Measurements from ENCODE around the gene PIEZO1.

DNA sequence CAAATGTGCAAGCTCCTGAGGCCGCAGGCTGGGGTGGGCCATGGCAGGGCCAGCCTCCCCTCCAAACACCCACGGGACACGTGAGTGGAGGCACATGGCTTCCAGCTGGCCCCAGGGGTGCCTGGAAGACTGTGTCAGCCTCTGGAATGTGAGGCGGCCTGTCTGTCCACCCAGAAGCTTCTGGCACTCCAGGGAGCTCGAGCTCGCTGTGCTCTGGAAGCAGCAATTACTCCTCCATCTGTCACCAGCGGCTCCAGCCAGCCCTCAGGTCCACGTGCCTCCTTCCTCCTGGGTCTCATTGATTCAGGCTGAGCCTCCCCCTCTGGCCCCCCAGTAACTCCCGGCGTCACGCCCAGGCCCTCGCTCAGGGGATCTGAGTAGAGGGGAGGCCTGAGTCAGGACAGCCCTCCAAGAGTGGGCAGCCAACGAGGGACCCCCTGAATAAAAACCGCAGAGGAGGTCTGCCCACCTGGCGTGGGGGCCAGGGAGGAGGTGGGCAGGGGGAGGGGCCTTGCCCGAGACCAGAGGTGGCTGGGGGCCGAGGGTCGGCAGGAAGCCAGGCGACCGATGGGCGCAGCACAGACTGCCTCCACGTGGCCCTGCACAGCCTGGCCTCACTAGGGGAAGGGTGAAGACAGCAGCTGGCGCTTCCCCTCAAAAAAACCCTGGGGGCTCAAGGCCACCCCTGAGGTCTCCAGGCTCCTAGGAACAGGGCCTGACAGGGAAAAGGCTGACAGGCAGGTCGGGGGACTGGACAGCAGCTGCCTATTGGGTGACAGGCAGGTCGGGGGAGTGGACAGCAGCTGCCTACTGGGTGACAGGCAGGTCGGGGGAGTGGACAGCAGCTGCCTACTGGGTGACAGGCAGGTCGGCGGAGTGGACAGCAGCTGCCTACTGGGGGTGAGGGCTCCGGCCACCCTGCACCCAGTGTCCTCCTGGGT, 11.9 kb downstream of the PIEZO1 start:
- no peak for TF ChIP-seq CTCF (IDR thresholded peaks at IDR 0.05)
- TF ChIP-seq POLR2A (IDR thresholded peaks at IDR 0.05), result no peak

All from right lobe of liver (tissue), 4 donors.